Measurements from ENCODE around the gene CLSTN1. TPM values are rescaled to one million over a fixed set of nuclear protein-coding genes. Genes with fewer than 3 reads are reported as not detected.

CLSTN1 gene
- total RNA-seq, 1 donor from 2014 or later, result 181 TPM

DNA sequence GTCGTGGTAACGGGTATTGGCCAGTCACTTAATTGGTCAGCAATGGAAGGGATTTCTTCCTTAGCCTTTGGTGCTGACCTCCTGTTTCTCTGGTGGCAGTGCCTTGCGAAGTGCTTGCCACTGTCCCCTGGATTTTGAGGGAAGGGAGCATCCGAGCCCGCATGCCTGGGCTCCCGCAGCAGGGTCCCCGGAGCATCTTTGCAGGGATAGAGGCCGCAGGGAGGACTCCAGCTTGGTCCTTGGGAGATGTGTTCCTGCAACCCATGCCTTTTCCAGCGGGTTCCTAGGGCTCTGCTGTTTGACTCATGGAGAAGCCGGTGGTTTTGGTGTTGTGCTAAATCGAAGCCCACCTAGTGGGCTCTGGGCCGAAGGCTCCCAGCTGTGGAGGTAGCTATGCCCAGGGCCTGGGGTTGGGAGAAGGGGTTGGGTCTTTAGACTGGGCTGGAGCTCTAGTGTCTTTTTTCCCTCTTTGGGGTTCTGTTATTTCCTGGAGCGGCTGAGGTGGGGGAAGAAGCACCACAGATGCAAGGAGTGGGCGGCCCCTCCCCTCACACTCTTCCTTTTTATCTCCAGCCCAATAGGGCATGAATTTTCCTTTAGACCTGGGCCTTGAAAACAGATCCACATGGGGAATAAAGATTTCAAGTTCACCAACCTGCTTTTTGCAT is 133.2 kb downstream of the CLSTN1 start:
- Mint-ChIP-seq H3K4me3 (ENCODE audit: unreplicated experiment) (peak overlapping the region; percentile 89), H3K27me3 (ENCODE audit: low read depth, unreplicated experiment) (no peaks in the 10 kb centered on the region), H3K4me1 (ENCODE audit: low read depth, unreplicated experiment) (peaks cover 11% of the 10 kb centered on the region), H3K9me3 (ENCODE audit: unreplicated experiment) (no peaks in the 10 kb centered on the region), H3K36me3 (ENCODE audit: low read depth, unreplicated experiment) (peaks cover 7% of the 10 kb centered on the region), H3K27ac (ENCODE audit: unreplicated experiment) (peak overlapping the region; percentile 91)
- Histone ChIP-seq H3K36me3 (ENCODE audit: insufficient read depth, low read length) (peaks cover 4% of the 10 kb centered on the region), H3K4me2 (ENCODE audit: low read length) (peak overlapping the region; percentile 97), H2AFZ (ENCODE audit: low read depth, low read length) (peak overlapping the region; percentile 52), H3K79me2 (ENCODE audit: insufficient read depth, low read length) (peaks cover 21% of the 10 kb centered on the region), H3K9me3 (ENCODE audit: insufficient read depth, low read depth, low read length) (no peaks in the 10 kb centered on the region), H3K4me3 (ENCODE audit: insufficient read depth, low read depth, low read length) (peak overlapping the region; percentile 63), H3K4me1 (ENCODE audit: insufficient read depth, low read length) (peaks cover 47% of the 10 kb centered on the region), H3K9ac (ENCODE audit: low read length) (peak overlapping the region; percentile 79), H3K27me3 (ENCODE audit: insufficient read depth, low read length) (no peaks in the 10 kb centered on the region), H4K20me1 (ENCODE audit: insufficient read depth, low read length) (peaks cover 20% of the 10 kb centered on the region), H3K27ac (ENCODE audit: low read depth, low read length) (peak overlapping the region; percentile 17)
- no peak for FAIRE-seq
- TF ChIP-seq, protein P1, sequence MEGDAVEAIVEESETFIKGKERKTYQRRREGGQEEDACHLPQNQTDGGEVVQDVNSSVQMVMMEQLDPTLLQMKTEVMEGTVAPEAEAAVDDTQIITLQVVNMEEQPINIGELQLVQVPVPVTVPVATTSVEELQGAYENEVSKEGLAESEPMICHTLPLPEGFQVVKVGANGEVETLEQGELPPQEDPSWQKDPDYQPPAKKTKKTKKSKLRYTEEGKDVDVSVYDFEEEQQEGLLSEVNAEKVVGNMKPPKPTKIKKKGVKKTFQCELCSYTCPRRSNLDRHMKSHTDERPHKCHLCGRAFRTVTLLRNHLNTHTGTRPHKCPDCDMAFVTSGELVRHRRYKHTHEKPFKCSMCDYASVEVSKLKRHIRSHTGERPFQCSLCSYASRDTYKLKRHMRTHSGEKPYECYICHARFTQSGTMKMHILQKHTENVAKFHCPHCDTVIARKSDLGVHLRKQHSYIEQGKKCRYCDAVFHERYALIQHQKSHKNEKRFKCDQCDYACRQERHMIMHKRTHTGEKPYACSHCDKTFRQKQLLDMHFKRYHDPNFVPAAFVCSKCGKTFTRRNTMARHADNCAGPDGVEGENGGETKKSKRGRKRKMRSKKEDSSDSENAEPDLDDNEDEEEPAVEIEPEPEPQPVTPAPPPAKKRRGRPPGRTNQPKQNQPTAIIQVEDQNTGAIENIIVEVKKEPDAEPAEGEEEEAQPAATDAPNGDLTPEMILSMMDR (IDR thresholded peaks at IDR 0.05; ENCODE audit: insufficient read depth, low read depth, low read length), result no peak
- TF ChIP-seq EZH2 (IDR thresholded peaks at IDR 0.05; ENCODE audit: insufficient read depth, low read length), result no peak
- DNase-seq (ENCODE audit: low read depth), result no peak

DNA sequence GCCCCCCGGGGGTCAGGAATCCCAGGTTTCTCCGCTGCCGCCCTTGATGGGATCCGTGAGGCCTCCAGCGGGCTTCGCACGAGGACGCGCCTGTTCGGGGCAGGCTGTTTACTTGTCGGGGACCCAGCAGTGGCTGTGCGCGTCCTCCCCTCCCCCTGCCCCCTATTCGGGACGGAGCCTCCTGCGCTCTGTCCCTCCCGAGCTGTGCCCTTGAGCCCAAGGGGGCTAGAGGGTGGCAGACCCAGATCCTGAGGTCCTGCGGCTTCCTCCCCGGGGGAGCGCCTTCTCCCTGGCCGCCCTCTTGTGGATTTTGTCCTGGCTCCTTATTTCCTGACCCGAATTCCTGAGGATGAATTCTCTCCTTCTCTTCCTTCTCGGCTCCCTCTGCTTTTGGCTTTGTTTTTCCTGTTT is 133.8 kb downstream of the CLSTN1 start:
- TF ChIP-seq, protein P1 (IDR thresholded peaks at IDR 0.05; ENCODE audit: insufficient read depth, low read depth, low read length), result no peak
- TF ChIP-seq EZH2 (IDR thresholded peaks at IDR 0.05; ENCODE audit: insufficient read depth, low read length), result no peak
- peak overlapping the region; percentile 89 for H3K4me3 Mint-ChIP-seq (ENCODE audit: unreplicated experiment)
- peak overlapping the region; percentile 90 for H3K27ac Mint-ChIP-seq (ENCODE audit: unreplicated experiment)

More for the DNA sequence above, 133.8 kb downstream of the CLSTN1 start:
- Histone ChIP-seq H3K9ac (ENCODE audit: low read length) (peak overlapping the region; percentile 79), H3K27ac (ENCODE audit: low read depth, low read length) (peak overlapping the region; percentile 17), H3K9me3 (ENCODE audit: insufficient read depth, low read depth, low read length) (no peaks in the 10 kb centered on the region), H3K4me2 (ENCODE audit: low read length) (peak overlapping the region; percentile 97), H3K36me3 (ENCODE audit: insufficient read depth, low read length) (peaks cover 2% of the 10 kb centered on the region), H3K79me2 (ENCODE audit: insufficient read depth, low read length) (peaks cover 21% of the 10 kb centered on the region), H2AFZ (ENCODE audit: low read depth, low read length) (peak overlapping the region; percentile 52), H4K20me1 (ENCODE audit: insufficient read depth, low read length) (peaks cover 20% of the 10 kb centered on the region), H3K4me3 (ENCODE audit: insufficient read depth, low read depth, low read length) (peak overlapping the region; percentile 63), H3K27me3 (ENCODE audit: insufficient read depth, low read length) (no peaks in the 10 kb centered on the region), H3K4me1 (ENCODE audit: insufficient read depth, low read length) (peaks cover 47% of the 10 kb centered on the region)
- DNase-seq (ENCODE audit: low read depth) (no peak), FAIRE-seq (no peak)
- H3K27me3 Mint-ChIP-seq (ENCODE audit: low read depth, unreplicated experiment), result no peaks in the 10 kb centered on the region
- peaks cover 7% of the 10 kb centered on the region for H3K36me3 Mint-ChIP-seq (ENCODE audit: low read depth, unreplicated experiment)
- no peaks in the 10 kb centered on the region for H3K9me3 Mint-ChIP-seq (ENCODE audit: unreplicated experiment)
- peaks cover 11% of the 10 kb centered on the region for H3K4me1 Mint-ChIP-seq (ENCODE audit: low read depth, unreplicated experiment)

Measured in astrocyte (in vitro differentiated cells and primary cell).